ENCODE measurements around the gene UBR1. TPM values are rescaled to one million over a fixed set of nuclear protein-coding genes. Genes with fewer than 3 reads are reported as not detected.

The UBR1 gene
- total RNA-seq, 2 donors from 2014 or later, result 27.2 to 28.0 TPM

GRCh38 chr15:43070893-43071292, 34.9 kb downstream of the UBR1 start:
- Histone ChIP-seq H3K9me3 (no peaks in the 10 kb centered on the region), H3K27ac (no peak overlapping the region), H3K4me1 (replicated peaks) (no peaks in the 10 kb centered on the region), H3K36me3 (no peaks in the 10 kb centered on the region), H3K4me3 (no peak overlapping the region), H3K27me3 (replicated peaks; ENCODE audit: insufficient read depth) (no peaks in the 10 kb centered on the region)
- no peak for DNase-seq (ENCODE audit: low spot score)
- 92% methylated on average over 6 of the region's 6 CpGs for WGBS
- TF ChIP-seq POLR2A (IDR thresholded peaks at IDR 0.05), result no peak
- intact Hi-C loops (cut with DNase I), result no loop called here

DNA sequence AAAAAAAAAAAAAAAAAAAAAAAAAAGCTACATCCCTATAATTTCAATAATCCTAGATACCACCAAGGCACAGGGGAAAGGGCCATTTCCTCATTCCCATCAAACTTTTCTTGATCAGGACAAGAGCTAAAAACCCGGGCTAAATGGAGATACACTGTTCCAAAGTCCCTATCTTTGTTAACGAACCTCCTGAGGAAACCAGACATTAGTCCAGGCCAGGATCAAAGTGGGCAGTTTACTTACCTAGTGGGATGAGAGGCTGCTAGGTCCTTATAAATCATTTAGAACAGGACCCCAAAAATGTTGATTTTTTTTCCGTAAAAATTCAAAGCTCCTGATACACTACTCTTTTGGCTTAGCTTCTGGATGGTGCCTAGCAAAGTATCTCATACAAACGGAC, 35.6 kb downstream of the UBR1 start:
- WGBS, result 93% methylated on average over 4 of the region's 4 CpGs
- Histone ChIP-seq H3K4me1 (replicated peaks) (no peaks in the 10 kb centered on the region), H3K9me3 (no peaks in the 10 kb centered on the region), H3K4me3 (no peak overlapping the region), H3K36me3 (no peaks in the 10 kb centered on the region), H3K27me3 (replicated peaks; ENCODE audit: insufficient read depth) (no peaks in the 10 kb centered on the region), H3K27ac (no peak overlapping the region)
- intact Hi-C loops (cut with DNase I), result no loop called here
- DNase-seq (ENCODE audit: low spot score), result no peak
- TF ChIP-seq, protein P1, sequence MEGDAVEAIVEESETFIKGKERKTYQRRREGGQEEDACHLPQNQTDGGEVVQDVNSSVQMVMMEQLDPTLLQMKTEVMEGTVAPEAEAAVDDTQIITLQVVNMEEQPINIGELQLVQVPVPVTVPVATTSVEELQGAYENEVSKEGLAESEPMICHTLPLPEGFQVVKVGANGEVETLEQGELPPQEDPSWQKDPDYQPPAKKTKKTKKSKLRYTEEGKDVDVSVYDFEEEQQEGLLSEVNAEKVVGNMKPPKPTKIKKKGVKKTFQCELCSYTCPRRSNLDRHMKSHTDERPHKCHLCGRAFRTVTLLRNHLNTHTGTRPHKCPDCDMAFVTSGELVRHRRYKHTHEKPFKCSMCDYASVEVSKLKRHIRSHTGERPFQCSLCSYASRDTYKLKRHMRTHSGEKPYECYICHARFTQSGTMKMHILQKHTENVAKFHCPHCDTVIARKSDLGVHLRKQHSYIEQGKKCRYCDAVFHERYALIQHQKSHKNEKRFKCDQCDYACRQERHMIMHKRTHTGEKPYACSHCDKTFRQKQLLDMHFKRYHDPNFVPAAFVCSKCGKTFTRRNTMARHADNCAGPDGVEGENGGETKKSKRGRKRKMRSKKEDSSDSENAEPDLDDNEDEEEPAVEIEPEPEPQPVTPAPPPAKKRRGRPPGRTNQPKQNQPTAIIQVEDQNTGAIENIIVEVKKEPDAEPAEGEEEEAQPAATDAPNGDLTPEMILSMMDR (IDR thresholded peaks at IDR 0.05), result no peak
- TF ChIP-seq POLR2AphosphoS5 (IDR thresholded peaks at IDR 0.05), result no peak
- no peak for TF ChIP-seq POLR2A (IDR thresholded peaks at IDR 0.05)

- H3K36me3 ChIP-seq, result no peaks in the 10 kb centered on the region
- intact Hi-C loops (cut with DNase I), result no loop called here
- WGBS, result 91% methylated on average over 8 of the region's 8 CpGs
- no peak for TF ChIP-seq POLR2AphosphoS5 (IDR thresholded peaks at IDR 0.05)
- TF ChIP-seq, protein P1 (IDR thresholded peaks at IDR 0.05), result no peak
- TF ChIP-seq POLR2A (IDR thresholded peaks at IDR 0.05), result no peak
- no peaks in the 10 kb centered on the region for H3K4me1 ChIP-seq (replicated peaks)
- H3K9me3 ChIP-seq, result no peaks in the 10 kb centered on the region
- no peak overlapping the region for H3K4me3 ChIP-seq
- DNase-seq (ENCODE audit: low spot score), result no peak
- no peak overlapping the region for H3K27ac ChIP-seq
- H3K27me3 ChIP-seq (replicated peaks; ENCODE audit: insufficient read depth), result no peaks in the 10 kb centered on the region
Measured at GRCh38 chr15:43067717-43068461, 37.9 kb downstream of the UBR1 start.

DNA sequence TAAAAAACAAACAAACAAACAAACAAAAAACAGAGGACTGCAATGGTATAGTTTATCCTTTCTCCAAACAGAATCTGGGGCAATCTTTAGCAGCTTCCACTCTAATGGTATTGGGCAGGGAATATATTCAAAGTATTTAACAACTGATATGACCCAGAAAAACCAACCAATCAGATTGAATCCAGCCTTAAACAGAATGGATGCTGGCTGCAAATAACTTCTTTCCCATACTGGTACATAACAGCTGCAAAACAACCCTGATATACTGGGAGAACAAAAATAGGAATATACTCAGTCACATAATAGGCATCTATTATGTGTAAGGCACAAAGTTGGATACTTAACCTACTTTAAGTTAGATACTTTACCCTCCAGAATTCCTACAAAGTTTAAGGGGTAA, 49.1 kb downstream of the UBR1 start:
- no peak for DNase-seq (ENCODE audit: low spot score)
- intact Hi-C loops (cut with DNase I), result no loop called here
- Histone ChIP-seq H3K27ac (no peak overlapping the region), H3K36me3 (peaks cover 3 to 13% of the 10 kb centered on the region in 2 donors), H3K27me3 (replicated peaks; ENCODE audit: insufficient read depth) (no peaks in the 10 kb centered on the region), H3K4me1 (replicated peaks) (no peaks in the 10 kb centered on the region), H3K9me3 (no peaks in the 10 kb centered on the region), H3K4me3 (no peak overlapping the region)
- TF ChIP-seq POLR2AphosphoS5 (IDR thresholded peaks at IDR 0.05) (no peak), POLR2A (IDR thresholded peaks at IDR 0.05) (no peak)
- TF ChIP-seq, protein P1 (IDR thresholded peaks at IDR 0.05), result no peak

- Histone ChIP-seq H3K9me3 (no peaks in the 10 kb centered on the region), H3K4me3 (no peak overlapping the region), H3K4me1 (replicated peaks) (no peaks in the 10 kb centered on the region), H3K27me3 (replicated peaks; ENCODE audit: insufficient read depth) (no peaks in the 10 kb centered on the region), H3K27ac (no peak overlapping the region), H3K36me3 (peaks cover 0 to 8% of the 10 kb centered on the region in 2 donors)
- 50% methylated on average over 1 of the region's 1 CpG for WGBS
- no peak for DNase-seq (ENCODE audit: low spot score)
- intact Hi-C loops (cut with DNase I), result no loop called here
- TF ChIP-seq, protein P1 (IDR thresholded peaks at IDR 0.05), result no peak
- TF ChIP-seq POLR2AphosphoS5 (IDR thresholded peaks at IDR 0.05), result no peak
- no peak for TF ChIP-seq POLR2A (IDR thresholded peaks at IDR 0.05)
Measured at GRCh38 chr15:43052860-43053259, 53.0 kb downstream of the UBR1 start.

Measured in prostate gland (tissue), 2 donors.